ENCODE measurements around the gene NUDT3. TPM values are rescaled to one million over a fixed set of nuclear protein-coding genes. Genes with fewer than 3 reads are reported as not detected.

The NUDT3 gene
- total RNA-seq, 1 donor from 2014 or later = 16.7 TPM

GRCh38 chr6:34384321-34385153, 7.9 kb downstream of the NUDT3 start:
- peaks cover 100% of the 10 kb centered on the region for H3K79me2 ChIP-seq (ENCODE audit: insufficient read depth, low read length)
- H4K20me1 ChIP-seq (ENCODE audit: insufficient read depth, low read length) = peaks cover 85% of the 10 kb centered on the region
- no peak overlapping the region for H2AFZ ChIP-seq (ENCODE audit: low read depth, low read length)
- no peaks in the 10 kb centered on the region for H3K9me3 ChIP-seq (ENCODE audit: insufficient read depth, low read depth, low read length)
- H3K4me1 ChIP-seq (ENCODE audit: insufficient read depth, low read length) = no peaks in the 10 kb centered on the region
- H3K4me2 ChIP-seq (ENCODE audit: low read length) = no peak overlapping the region
- H3K4me3 ChIP-seq (ENCODE audit: insufficient read depth, low read depth, low read length) = no peak overlapping the region
- no peak overlapping the region for H3K27ac ChIP-seq (ENCODE audit: low read depth, low read length)
- H3K9me3 Mint-ChIP-seq (ENCODE audit: unreplicated experiment) = no peaks in the 10 kb centered on the region
- H3K27me3 Mint-ChIP-seq (ENCODE audit: low read depth, unreplicated experiment) = no peaks in the 10 kb centered on the region
- peaks cover 4% of the 10 kb centered on the region for H3K36me3 Mint-ChIP-seq (ENCODE audit: low read depth, unreplicated experiment)
- peaks cover 19% of the 10 kb centered on the region for H3K4me1 Mint-ChIP-seq (ENCODE audit: low read depth, unreplicated experiment)
- no peaks in the 10 kb centered on the region for H3K27me3 ChIP-seq (ENCODE audit: insufficient read depth, low read length)
- H3K9ac ChIP-seq (ENCODE audit: low read length) = no peak overlapping the region
- FAIRE-seq (no peak), DNase-seq (ENCODE audit: low read depth) (no peak)
- TF ChIP-seq EZH2 (IDR thresholded peaks at IDR 0.05; ENCODE audit: insufficient read depth, low read length) (no peak), CTCF (IDR thresholded peaks at IDR 0.05; ENCODE audit: insufficient read depth, low read depth, low read length) (no peak)
- no peaks in the 10 kb centered on the region for H3K36me3 ChIP-seq (ENCODE audit: insufficient read depth, low read length)
- H3K4me3 Mint-ChIP-seq (ENCODE audit: unreplicated experiment) = no peak overlapping the region
- no peak overlapping the region for H3K27ac Mint-ChIP-seq (ENCODE audit: unreplicated experiment)

DNA sequence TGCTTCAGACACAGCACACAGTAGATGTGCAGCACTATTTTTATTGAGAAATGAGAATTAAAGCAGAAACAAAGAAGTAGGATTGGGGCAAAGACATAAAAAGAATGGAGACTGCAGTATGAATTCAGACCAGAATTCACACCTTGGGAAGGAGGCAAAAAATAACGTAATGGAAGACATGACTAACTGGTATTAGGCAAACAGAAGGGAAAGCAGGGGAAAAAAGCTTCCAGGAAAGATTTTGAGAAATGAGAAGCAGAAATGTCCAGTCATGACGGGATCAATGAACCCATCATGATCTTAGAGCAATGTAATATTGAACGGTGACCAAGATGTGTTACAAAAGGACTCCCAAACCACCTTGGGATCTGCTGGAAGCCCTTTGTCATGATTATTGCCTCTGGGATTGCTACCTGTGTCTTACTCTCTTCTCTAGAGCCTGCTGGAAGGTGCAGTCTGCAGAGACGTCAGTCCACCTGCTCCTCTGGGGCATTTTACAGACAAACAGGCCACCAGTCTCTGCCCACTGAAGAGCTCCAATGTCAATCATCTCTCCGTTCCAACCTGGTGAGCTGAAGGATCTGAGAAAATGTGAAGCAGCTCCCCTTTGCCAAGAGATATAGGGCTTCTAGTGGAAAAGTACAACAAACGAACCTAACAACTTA, 8.7 kb downstream of the NUDT3 start:
- H3K9me3 Mint-ChIP-seq (ENCODE audit: unreplicated experiment) = no peaks in the 10 kb centered on the region
- peaks cover 4% of the 10 kb centered on the region for H3K36me3 Mint-ChIP-seq (ENCODE audit: low read depth, unreplicated experiment)
- peak overlapping the region; percentile 6 for H3K27ac ChIP-seq (ENCODE audit: low read depth, low read length)
- no peak overlapping the region for H2AFZ ChIP-seq (ENCODE audit: low read depth, low read length)
- DNase-seq (ENCODE audit: low read depth) = no peak
- no peak overlapping the region for H3K4me3 ChIP-seq (ENCODE audit: insufficient read depth, low read depth, low read length)
- no peak for FAIRE-seq
- H3K27ac Mint-ChIP-seq (ENCODE audit: unreplicated experiment) = no peak overlapping the region
- no peaks in the 10 kb centered on the region for H3K9me3 ChIP-seq (ENCODE audit: insufficient read depth, low read depth, low read length)
- no peaks in the 10 kb centered on the region for H3K27me3 ChIP-seq (ENCODE audit: insufficient read depth, low read length)
- H3K9ac ChIP-seq (ENCODE audit: low read length) = no peak overlapping the region
- H3K4me3 Mint-ChIP-seq (ENCODE audit: unreplicated experiment) = no peak overlapping the region
- no peaks in the 10 kb centered on the region for H3K4me1 ChIP-seq (ENCODE audit: insufficient read depth, low read length)
- H3K4me1 Mint-ChIP-seq (ENCODE audit: low read depth, unreplicated experiment) = peaks cover 21% of the 10 kb centered on the region
- peaks cover 80% of the 10 kb centered on the region for H4K20me1 ChIP-seq (ENCODE audit: insufficient read depth, low read length)
- no peaks in the 10 kb centered on the region for H3K27me3 Mint-ChIP-seq (ENCODE audit: low read depth, unreplicated experiment)
- H3K4me2 ChIP-seq (ENCODE audit: low read length) = no peak overlapping the region
- no peaks in the 10 kb centered on the region for H3K36me3 ChIP-seq (ENCODE audit: insufficient read depth, low read length)
- H3K79me2 ChIP-seq (ENCODE audit: insufficient read depth, low read length) = peaks cover 100% of the 10 kb centered on the region
- TF ChIP-seq CTCF (IDR thresholded peaks at IDR 0.05; ENCODE audit: insufficient read depth, low read depth, low read length) (no peak), EZH2 (IDR thresholded peaks at IDR 0.05; ENCODE audit: insufficient read depth, low read length) (no peak)

Data from astrocyte (in vitro differentiated cells and primary cell).